ENCODE measurements around the gene ARHGEF4.
A peak's percentile ranks its signal among the peaks of the same experiment; 100 is the strongest.

Gene ARHGEF4

DNA sequence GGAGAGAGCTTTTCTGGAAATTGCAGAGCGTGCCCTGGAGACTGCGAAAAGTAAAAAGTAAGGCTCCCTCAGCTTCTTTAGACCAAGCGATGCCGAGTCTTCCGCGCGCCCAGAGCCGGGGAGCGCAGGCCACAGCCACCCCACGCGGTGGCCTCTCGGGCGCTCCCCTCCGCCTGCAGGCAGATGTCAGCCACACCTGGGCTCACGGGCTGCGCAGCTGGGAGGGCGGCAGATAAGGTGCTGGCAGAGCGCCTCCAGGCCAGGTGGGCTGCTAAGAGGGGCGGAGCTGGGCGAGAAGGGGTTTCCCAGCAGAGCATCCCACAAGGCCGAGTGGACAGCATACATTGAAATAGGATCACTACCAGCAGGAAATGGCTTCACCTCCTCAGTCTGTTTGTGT lies 81.7 kb downstream of the ARHGEF4 start:
- DNase-seq (ENCODE audit: low read depth in 2 of 2), result no peak

DNA sequence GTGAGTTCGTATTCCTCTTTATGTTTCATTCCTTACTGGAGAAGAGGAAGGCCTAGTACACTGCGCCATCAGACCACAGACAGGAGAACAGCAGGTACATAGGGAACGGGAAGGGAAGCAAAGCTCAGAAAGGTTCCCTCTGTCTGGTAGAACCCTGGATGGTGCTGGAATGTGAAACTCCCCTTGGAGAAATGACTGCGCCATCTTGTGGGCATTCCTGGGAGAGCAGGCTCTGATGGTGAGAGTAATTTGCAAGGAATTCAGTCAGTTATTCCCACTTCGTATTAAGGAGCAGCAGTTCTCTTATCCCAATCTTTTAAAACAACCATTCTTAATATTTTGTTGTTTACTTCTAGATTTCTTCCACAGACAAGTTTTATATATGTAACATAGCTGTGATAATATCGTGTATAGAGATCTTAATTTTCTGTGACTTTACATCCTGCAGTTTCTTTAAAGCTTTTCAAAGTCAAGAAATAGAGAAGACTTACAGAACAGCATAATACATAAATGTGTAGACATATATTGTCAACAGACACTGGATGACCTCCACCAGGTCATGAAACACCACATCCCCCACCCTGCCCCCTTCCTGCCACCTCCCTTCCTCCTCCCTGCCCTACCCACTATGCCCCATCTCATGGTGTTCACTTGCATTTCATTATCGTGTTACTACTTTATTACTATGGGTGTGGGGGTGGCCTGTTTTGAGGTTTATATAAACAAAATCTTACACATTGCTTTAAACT lies 83.9 kb downstream of the ARHGEF4 start:
- DNase-seq (ENCODE audit: low read depth in 2 of 2), result peak; percentile 43 to 57

DNA sequence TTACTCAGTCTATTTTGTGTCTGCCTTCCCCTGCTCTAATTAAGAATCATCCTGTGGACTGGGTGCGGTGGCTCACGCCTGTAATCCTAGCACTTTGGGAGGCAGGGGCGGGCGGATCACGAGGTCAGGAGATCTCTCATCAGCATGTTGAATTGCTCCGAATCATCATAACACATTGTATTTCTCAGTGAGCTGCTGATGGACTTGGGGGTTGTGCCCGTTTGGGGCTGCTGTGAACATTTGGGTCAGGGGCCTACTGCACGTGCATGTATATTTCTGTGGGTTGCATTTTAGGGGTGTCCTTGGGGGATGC lies 84.4 kb downstream of the ARHGEF4 start:
- DNase-seq (ENCODE audit: low read depth in 2 of 2), result no peak

DNA sequence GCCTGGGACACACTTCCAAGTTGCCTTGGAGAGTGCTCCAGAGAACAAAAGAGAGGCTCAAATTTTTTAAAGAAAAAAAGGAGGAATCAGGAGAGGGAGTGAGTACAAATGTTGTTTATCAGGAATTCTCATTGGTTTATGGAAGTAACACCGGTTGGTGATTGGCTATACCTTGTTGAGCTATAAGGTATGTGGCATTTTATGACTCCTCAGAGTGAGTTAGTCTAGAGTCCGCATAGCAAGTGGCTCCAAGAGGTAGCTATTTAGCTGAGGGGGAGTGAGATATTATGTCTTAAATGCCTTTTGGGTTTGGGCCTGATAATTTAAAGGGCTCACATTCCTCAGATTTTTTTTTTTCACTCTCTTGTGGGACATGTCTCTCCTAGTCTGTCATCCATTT lies 85.7 kb downstream of the ARHGEF4 start:
- no peak for DNase-seq (ENCODE audit: low read depth in 2 of 2)

DNA sequence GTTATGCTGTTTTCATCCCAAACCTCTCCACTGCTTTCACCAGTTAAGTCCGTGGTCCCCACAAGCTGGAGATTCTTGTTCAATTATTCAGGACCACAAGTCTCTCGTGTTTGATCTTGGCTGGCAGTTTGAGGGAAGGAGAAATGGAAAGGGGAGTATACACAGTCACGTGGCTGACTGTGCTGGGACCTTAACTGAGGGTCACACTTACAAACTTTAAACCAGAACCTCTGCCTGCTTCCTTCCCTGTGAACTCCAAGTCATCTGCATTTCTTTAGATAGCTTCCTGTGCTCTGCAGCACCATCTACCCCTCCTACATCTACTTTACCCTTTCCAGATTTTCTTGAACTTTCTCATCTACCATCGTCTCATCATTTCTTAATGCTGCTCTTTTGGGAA lies 91.7 kb downstream of the ARHGEF4 start:
- DNase-seq (ENCODE audit: low read depth in 2 of 2), result no peak

DNA sequence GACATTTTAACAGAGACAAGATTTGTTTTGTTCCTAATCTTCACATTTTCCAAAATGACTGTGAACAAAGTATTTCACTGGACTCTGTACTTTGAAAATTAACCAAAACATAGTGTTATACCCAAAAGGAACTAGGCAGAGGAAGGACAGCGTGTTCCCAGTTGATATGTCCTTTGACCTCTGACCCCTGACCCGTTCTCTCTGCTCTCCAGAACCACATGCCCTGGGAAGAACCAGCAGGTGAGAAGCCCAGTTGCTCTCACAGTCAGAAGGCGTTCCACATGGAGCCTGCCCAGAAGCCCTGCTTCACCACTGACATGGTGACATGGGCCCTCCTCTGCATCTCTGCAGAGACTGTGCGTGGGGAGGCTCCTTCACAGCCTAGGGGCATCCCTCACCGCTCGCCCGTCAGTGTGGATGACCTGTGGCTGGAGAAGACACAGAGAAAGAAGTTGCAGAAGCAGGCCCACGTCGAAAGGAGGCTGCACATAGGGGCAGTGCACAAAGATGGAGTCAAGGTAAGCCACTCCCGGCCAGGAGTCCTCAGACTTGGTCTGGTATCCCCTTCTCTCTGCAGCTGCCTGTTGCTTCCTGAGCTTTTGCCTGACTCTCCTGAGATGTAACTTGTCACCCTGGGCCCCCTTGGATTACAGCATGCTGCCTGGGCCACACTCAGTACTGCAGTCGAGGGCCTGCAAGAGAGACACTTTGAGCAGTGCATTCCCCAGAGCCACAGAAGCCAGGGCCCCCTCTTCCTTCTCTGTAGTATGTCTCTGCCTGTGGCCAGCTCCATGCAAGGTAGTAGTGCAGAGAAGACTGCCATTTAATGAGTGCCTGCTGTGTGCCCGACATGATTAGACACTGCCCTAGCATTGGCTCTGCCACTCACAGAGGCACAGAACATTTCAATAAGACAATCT lies 94.3 kb downstream of the ARHGEF4 start:
- no peak for DNase-seq (ENCODE audit: low read depth in 2 of 2)

DNA sequence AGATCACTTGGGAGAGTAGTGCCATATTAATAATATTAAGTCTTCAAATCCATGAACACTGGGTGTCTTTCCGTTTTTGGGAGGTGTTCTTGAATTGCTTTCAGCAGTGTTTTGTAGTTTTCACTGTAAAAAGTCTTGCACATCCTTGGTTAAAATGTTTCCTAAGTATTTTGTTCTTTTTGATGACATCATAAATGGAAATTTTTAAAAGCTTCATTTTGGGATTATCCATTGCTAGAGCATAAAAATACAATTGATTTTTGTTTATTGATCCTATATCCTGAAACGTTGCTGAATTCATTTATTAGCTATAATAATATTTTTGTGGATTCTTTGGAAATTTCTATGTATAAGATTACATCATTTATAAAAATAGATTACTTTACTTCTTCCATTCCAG lies 96.8 kb downstream of the ARHGEF4 start:
- DNase-seq (ENCODE audit: low read depth in 2 of 2), result no peak

DNA sequence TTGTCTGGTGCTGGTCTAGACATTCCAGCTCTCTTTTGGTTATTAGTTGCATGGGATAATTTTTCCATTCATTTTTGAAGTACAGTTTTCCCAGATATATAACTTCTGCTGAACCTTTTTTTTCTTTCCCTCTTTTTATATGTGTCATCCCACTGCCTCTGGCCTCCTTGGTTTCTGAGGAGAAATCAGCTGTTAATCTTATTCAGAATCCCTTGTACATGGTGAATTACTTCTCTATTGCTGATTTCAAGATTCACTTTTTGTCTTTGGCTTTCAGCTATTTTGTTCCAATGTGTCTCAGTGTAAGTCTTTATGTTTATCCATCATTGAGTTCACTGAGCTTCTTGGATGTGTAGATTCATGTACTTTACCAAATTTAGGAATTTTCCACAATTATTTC lies 99.7 kb downstream of the ARHGEF4 start:
- DNase-seq (ENCODE audit: low read depth in 2 of 2), result no peak

DNA sequence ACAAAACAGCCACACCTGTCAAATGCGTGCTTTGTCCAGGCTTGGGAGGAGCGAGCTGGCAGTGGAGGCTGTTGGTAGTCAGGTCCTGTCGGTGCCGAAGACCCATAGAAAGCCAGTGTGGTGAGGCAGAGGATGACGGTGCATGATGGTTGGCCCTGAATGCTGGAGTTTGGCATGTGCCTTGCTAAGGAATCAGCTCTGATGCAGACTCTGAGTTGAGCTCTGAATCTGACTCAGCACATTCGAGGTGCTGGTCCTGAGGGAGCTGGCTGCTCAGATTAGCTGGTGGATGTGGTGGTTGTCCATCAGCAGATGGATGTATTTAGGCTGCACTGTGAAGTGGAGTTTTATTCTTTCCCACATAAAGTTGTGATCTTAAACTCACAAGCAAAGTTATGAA lies 111.3 kb downstream of the ARHGEF4 start:
- DNase-seq (ENCODE audit: low read depth in 2 of 2), result no peak

DNA sequence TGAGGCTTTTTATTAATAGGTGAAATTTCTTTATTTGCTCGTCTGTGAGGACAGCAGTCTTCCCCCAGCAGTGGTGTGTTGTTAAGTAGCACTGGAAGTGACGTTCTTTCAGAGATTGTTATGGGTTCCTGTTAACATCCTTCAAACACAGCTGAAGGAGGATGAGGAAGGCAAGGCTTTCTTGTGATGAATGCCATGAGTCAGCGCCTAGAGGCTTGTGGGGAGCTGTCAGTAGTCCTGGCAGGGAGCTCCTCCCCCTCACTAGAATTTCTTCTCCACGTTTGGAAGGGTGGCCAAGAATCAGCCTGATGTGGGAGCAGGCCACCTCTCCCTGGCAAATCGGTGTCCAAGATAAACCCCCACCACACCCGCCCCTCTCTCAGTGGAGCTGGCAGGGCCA lies 113.2 kb downstream of the ARHGEF4 start:
- DNase-seq (ENCODE audit: low read depth in 2 of 2), result no peak

DNA sequence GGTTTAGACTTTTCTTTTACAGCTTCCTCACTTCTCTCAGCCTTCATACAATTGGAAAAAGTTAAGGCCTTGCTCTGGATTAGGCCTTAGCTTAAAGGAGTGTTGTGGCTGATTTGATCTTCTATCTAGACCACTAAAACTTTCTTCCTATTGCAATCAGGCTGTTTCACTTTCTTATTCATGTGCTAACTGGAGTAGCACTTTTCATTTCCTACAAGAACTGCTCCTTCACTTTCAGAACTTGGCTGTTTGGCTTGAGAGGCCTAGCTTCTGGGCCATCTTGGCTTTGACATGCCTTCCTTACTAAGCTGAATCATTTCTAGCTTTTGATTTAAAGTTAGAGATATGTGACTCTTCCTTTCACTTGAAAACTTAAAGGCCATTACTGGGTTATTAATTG lies 114.3 kb downstream of the ARHGEF4 start:
- no peak for DNase-seq (ENCODE audit: low read depth in 2 of 2)

DNA sequence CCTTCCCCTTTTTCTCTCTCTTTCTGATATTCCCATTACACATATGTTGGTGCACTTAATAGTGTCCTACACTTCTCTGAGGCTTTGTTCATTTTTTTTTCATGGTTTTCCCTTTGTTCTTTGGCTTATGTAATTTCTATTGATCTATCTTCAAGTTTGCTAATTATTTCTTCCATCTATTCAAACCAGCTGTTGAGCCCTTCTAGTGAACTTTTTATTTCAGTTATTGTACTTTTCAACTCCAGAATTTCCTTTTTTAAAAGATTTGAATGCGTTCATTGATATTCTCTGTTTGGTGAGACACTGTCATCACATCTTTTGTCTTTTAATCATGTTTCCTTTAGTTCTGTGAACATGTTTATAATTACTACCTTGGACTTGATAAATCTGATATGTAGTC lies 118.2 kb downstream of the ARHGEF4 start:
- DNase-seq (ENCODE audit: low read depth in 2 of 2), result no peak

DNA sequence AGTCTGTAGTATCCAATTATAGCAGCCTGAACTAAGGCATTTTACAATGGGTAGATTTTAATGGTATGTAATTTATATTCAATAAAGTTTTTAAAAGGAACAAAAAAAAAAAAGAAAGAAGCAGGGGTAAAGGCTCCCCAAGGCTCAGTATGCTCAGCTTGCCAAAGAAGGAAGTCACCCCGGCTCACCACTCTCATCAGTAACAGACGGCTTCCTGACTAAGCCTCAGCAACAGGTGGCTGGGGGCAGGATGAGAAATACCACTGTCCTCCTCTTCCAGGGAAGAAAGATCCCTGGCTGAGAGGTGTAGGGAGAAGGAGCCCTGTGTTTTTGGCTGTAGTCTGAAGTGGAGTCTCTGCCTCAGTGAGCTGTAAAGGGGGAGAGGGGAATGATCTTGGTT lies 121.2 kb downstream of the ARHGEF4 start:
- DNase-seq (ENCODE audit: low read depth in 2 of 2), result no peak

DNA sequence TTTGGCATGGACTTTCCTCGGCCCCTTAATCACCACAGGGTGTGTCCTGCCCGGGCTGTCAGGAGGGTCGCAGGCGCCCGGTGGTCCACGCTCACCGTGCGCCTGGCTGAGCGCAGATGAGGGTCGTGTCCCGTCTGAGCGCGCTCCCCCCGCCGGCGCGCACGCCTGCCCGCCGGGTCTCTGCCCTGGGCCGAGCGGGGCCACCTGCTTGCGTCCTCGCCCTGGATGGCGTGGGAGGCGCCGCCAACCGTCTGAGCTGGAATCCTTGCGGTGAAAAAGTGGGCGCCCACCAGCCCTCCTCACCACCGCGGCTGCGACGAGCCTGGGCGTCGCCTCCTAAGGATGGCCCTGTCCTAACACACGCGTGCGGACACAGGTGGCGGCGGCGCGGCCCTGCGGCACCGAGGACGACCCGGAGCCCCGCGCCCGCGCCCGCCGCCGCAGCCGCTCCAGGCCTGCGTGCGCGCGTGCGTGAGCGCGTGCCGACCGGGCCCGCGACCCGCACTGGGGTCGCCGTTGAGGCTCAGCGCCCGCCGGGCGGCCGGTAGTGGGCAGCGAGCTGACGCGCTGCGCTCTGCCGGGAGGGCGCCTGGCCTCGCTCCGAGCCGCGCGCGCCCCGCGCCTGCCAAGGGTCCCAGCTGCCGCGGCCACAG lies 126.6 kb downstream of the ARHGEF4 start:
- DNase-seq (ENCODE audit: low read depth in 2 of 2), result no peak

DNA sequence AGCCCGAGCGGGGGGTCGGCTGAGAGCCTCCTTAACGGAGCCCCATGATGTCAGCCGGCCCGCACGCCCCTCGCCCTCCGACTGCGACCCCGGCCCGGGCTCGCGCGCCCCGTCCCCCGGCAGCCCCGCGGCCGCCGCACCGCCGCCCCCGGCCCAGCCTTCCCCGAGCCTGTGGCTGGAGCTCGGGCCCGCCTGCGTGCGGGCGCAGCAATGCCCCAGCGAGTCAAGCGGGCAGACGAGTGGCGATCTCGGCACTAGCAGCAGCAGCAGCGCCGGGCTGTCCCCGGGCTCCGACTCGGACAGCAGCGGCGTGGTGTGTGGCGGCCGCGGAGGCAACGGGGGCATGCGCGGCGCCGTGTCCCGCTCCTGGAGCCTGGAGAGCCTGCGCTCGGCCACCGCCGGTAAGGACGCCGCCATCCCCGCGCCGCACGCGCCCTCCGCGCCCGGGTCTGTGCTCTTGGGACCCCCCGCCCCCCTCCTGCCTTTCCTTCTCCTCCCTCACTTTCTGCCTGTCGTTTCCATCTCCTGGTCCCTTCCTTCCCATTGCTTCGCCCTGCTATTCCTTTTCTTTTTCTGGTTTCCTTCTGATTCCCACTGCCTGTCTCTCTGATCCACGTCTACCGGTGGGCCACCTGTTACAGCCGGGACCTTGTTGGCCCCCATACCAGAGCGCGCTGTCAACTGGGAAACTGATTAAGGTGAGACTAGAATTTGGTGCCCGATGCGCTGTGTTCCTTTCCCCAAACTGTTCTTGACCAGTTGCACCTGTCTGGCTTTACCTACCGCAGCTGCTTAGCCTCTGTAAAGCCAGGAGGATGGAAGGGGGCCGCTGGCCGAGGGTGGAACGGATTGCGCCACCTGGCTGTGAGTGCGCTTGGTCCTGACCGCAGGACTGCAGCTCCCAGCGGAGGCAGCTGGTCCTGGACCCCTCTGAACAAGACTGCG lies 127.4 kb downstream of the ARHGEF4 start:
- no peak for DNase-seq (ENCODE audit: low read depth in 2 of 2)

DNA sequence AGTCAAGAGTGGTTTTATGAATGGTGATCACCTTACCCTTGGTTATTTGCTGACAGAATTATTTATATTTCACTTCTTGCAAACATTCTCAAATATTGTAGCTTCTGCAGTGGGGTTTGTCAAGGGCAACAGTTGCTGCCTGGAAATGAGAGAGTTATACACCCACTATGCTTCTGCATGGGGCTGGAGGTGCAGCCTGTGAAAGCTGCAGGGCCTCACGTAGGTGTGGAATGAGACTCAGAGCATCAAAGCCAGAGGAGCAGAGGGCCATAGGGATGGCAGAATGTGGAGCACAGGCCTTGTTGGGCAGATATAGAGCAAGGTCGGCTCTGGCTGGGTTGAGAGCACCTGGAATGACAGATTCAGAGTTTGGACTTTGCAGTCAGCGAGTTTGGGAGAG lies 128.2 kb downstream of the ARHGEF4 start:
- DNase-seq (ENCODE audit: low read depth in 2 of 2), result no peak

DNA sequence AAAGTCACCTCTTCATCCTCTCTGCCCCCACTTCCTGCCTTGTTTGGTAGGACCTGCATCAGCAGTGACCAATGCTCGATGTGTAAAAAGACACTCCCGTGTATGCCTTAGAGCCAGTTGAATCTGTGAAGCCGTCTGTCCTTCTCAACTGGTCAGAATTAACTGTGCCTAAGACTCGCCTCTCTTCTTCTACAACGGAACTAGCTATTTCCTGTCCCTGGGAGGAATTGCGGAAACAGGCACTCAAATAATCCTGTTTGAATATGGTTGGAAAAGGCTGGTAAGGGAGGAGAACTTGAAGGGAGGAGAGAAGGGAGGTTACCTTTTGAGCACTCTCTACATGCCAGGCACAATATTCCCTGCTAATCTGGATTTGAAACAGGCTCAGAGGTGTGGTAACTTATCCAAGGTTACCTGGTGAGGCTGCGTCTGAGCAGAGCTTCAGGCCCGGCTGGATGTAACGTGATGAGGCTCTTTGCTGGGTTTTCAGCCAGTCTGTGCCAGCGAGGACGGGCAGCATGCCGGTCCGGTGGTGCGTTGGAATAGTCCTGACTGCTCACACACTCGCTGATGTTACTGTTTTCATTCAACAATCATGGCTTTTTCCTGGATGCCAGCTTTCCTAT lies 129.5 kb downstream of the ARHGEF4 start:
- DNase-seq (ENCODE audit: low read depth in 2 of 2), result no peak

DNA sequence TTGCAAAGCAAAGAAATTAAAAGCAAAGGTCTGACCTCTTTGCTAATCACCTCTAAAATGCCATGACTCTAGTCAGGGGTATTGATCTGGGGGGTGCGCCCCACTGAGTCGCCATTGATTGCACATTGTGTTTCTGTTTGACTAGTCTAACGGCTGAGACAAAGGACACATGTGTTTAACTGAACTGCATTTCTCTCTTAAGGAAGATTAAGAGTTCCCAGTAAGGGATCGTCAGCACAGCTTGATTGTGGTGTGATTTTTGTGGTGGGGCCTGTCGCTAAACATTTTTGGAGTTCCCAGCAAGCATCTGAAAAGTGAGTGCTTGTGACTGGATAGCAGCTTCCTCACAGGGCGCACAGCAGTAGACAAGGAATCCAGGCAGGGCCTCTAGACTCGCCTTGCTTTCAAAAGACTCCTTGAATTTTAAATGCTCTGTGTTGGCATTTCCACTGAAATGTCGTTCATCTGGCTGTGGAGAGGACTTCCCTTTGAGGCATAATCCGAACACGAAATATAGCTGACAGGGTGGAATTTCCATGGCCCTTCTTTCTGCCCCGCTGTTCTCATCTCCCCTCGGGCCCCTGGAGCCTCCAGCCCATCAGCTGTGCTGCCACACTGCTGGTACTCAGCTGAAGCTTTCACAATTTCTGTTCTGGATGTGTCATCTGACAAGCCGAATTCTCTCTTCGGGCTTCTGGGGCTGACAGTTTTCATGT lies 130.2 kb downstream of the ARHGEF4 start:
- no peak for DNase-seq (ENCODE audit: low read depth in 2 of 2)

DNA sequence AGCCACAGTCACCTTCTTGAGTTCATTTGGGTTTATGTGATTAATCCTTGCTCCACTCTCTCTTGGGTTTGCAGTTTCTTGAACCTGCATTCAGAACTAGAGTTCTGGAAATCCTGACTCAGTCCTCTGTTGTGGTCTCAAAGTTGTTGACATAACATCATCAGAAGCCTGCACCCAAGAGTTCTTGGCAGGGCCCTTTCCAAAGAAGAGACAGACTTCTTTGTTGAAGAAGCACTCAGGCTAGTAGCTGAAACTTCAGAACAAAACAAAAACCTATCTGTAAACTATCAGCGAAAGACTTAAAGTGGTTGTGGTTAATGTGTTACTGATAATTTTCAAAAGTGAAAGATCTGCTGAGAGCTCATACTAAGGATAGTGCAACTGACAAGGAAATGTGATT lies 135.7 kb downstream of the ARHGEF4 start:
- DNase-seq (ENCODE audit: low read depth in 2 of 2), result no peak

DNA sequence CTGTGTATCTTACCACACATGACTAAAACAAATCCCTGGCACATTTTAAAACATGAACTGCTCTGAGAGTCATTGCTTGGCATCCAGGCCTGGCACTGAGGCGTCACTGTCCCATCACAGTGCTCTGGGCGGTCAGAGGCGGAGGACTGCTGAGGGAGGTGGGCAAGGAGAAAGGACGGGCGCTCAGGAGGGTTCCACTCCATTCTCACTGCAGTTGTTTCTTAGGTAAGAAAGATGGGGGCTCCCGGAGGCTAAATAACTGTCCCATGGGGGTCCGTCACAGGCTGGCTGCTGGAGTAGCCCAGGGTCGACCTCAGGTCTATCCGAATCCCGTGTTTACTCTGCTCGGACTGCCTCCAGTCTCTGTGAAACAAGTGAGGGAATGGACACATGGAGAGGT lies 139.0 kb downstream of the ARHGEF4 start:
- DNase-seq (ENCODE audit: low read depth in 2 of 2), result no peak
